Karpas-422 (cell line): Measurements from ENCODE around the gene MED31. TPM values are rescaled to one million over a fixed set of nuclear protein-coding genes. Genes with fewer than 3 reads are reported as not detected.

Source experiments
- DNase-seq: peaks from one replicate; pipeline ENCODE4 v3.0.0-alpha.2; 2015
- H2AFZ ChIP-seq: fragments of 200-600 bp; sonication (generic); 2 replicates; pipeline ENCODE4 v1.6.1; 2014; ENCODE audit warnings: antibody characterized with exemption, low read length, mixed read lengths
- H3K27ac ChIP-seq: fragments of 200-600 bp; sonication (generic); 2 replicates; pipeline ENCODE4 v1.5.1; 2014; ENCODE audit warnings: mild to moderate bottlenecking, low read length, moderate library complexity
- H3K27me3 ChIP-seq: fragments of 200-600 bp; sonication (generic); 2 replicates; pipeline ENCODE4 v1.6.1; 2014; ENCODE audit warnings: low read length, mixed read lengths
- H3K36me3 ChIP-seq: fragments of 200-600 bp; sonication (generic); 2 replicates; pipeline ENCODE4 v1.6.1; 2014; ENCODE audit warnings: low read length, mixed read lengths; ENCODE audit not compliant: insufficient read depth
- H3K4me1 ChIP-seq: fragments of 200-600 bp; sonication (generic); 2 replicates; pipeline ENCODE4 v1.6.1; 2014; ENCODE audit warnings: mild to moderate bottlenecking, low read length, mixed read lengths
- H3K4me2 ChIP-seq: fragments of 200-600 bp; sonication (generic); 2 replicates; pipeline ENCODE4 v1.6.1; 2014; ENCODE audit warnings: low read length, low read depth, mild to moderate bottlenecking; ENCODE audit not compliant: poor library complexity, severe bottlenecking
- H3K4me3 ChIP-seq: fragments of 200-600 bp; sonication (generic); 2 replicates; pipeline ENCODE4 v1.5.1; 2014; ENCODE audit warnings: mild to moderate bottlenecking, antibody characterized with exemption, low read length, mixed read lengths
- H3K79me2 ChIP-seq: fragments of 200-600 bp; sonication (generic); 2 replicates; pipeline ENCODE4 v1.6.1; 2014; ENCODE audit warnings: mild to moderate bottlenecking, low read length, mixed read lengths
- H3K9ac ChIP-seq: fragments of 200-600 bp; sonication (generic); 2 replicates; pipeline ENCODE4 v1.6.0; 2014; ENCODE audit warnings: low read length
- H3K9me2 ChIP-seq: fragments of 200-600 bp; sonication (generic), shearing (Covaris generic); replicated peaks from 2 replicates; pipeline ENCODE4 v1.6.0; 2014; ENCODE audit warnings: mild to moderate bottlenecking, low read length, moderate library complexity; ENCODE audit not compliant: insufficient read depth
- H3K9me3 ChIP-seq: fragments of 300-700, 200-600 bp; sonication (generic); 2 replicates; pipeline ENCODE4 v1.6.1; 2014; ENCODE audit warnings: low read length, mixed read lengths
- H4K20me1 ChIP-seq: fragments of 200-600 bp; sonication (generic); 2 replicates; pipeline ENCODE4 v1.6.1; 2014; ENCODE audit warnings: mild to moderate bottlenecking, antibody characterized with exemption, low read length, low read depth; ENCODE audit not compliant: insufficient read depth
- total RNA-seq: library from RNA; depleted of rRNA; stranded (reverse); fragments of >200 nt; shearing (Covaris generic); gene quantifications from 2 replicates; pipeline ENCODE4 v1.2.3, GENCODE V29; 2014; ENCODE audit warnings: low replicate concordance

MED31 gene
- total RNA-seq, 1 experiment from 2014 or later: 45.3 TPM

DNA sequence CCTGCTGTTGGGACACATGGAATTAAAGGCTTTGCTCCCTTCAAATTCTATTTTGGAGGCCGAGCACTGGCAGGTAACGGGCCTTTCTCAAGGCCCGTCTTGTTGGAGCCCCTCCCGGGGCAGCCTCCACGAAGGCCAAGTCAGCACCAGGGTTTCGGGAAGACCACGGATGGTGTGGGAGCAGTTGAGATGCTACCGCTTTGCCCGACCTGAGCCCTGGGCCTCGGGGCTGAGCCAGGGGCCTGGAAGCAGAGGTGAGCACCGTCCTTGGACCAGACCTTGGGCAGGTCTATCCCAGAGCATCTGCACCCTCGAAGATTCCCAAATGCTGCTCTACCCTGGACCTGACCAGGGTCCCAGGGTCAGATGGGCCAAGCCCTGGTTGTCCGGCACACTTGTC is 23.2 kb upstream of the MED31 start:
- no peak for DNase-seq
- Histone ChIP-seq H2AFZ (no peak overlapping the region), H3K4me2 (no peak overlapping the region), H3K9me3 (no peaks in the 10 kb centered on the region), H3K36me3 (no peaks in the 10 kb centered on the region), H3K27me3 (no peaks in the 10 kb centered on the region), H3K9me2 (no peaks in the 10 kb centered on the region), H3K79me2 (no peaks in the 10 kb centered on the region), H4K20me1 (peaks cover 14% of the 10 kb centered on the region; the same call in 1 of the 2 replicates), H3K27ac (no peak overlapping the region), H3K4me1 (peaks cover 4% of the 10 kb centered on the region; the same call in 1 of the 2 replicates), H3K4me3 (no peak overlapping the region), H3K9ac (no peak overlapping the region)

DNA sequence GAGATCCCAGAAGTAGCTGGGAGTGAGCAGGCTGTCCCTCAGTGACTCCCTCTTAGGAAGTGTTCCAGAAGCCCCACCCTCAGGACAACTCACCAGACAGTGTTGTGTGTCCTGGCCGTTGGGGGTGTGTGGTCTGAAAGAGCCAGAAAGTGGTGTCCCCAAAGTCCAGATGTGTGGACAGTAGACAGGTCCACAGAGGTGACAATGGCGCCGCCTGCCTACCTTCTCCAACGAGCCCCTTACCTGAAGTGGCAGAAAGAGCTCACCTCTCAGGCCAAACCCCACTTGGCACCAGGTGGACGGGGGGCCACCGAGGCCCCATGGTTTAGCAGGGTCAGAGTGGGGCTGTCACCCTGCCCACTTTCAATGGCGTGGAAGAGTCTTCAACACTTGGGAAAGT is 20.0 kb upstream of the MED31 start:
- no peak overlapping the region for H2AFZ ChIP-seq
- H3K9ac ChIP-seq: no peak overlapping the region
- H4K20me1 ChIP-seq: peaks cover 9% of the 10 kb centered on the region; the same call in 1 of the 2 replicates
- no peaks in the 10 kb centered on the region for H3K27me3 ChIP-seq
- DNase-seq: no peak
- no peak overlapping the region for H3K4me3 ChIP-seq
- no peaks in the 10 kb centered on the region for H3K36me3 ChIP-seq
- H3K79me2 ChIP-seq: no peaks in the 10 kb centered on the region
- H3K9me2 ChIP-seq: no peaks in the 10 kb centered on the region
- no peaks in the 10 kb centered on the region for H3K4me1 ChIP-seq
- H3K9me3 ChIP-seq: no peaks in the 10 kb centered on the region
- H3K27ac ChIP-seq: no peak overlapping the region
- no peak overlapping the region for H3K4me2 ChIP-seq

DNA sequence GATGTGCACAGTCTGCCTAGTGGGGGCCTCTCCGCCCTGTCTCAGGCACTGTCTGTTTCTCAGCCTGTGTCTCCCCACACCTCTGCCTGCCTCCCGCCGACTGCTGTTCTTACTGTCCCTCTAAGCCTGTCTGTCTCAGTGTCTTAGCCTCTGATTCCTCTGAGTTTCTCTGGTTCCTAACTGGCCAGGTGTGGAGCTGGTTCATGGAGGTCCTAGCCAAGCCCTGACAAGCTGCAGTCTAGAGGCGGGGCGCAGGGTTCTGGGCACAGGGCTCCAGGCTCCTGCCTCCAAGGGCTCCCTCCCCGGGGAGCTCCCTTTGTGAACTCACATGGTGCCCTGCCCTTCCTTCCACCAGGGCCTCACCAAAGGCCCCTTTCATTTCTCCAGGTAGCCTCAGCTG is 19.6 kb upstream of the MED31 start:
- no peaks in the 10 kb centered on the region for H3K27me3 ChIP-seq
- H4K20me1 ChIP-seq: peaks cover 5% of the 10 kb centered on the region; the same call in 1 of the 2 replicates
- no peaks in the 10 kb centered on the region for H3K79me2 ChIP-seq
- no peaks in the 10 kb centered on the region for H3K9me3 ChIP-seq
- H3K4me2 ChIP-seq: no peak overlapping the region
- no peak overlapping the region for H3K27ac ChIP-seq
- DNase-seq: no peak
- no peak overlapping the region for H2AFZ ChIP-seq
- H3K9ac ChIP-seq: no peak overlapping the region
- H3K4me1 ChIP-seq: no peaks in the 10 kb centered on the region
- no peak overlapping the region for H3K4me3 ChIP-seq
- H3K9me2 ChIP-seq: no peaks in the 10 kb centered on the region
- H3K36me3 ChIP-seq: no peaks in the 10 kb centered on the region

DNA sequence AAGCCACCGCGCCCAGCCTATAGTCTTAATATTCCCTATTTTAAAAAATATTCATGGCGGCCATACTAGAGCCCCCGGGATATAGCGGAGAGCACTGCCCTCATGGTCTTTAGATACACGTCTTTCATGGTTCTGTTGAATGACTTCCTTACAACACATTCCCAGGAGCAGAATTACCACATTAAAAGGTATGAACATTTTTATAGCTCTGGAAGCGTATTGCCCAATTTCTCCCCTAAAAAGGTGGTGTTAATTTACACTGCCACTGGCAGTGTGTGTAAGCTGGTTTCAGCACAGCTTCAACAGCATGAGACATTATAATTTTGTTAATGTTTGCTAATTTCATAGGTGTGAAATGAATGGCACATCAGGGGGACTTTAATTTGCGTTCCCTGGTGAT is 19.2 kb upstream of the MED31 start:
- H3K27me3 ChIP-seq: no peaks in the 10 kb centered on the region
- H3K4me3 ChIP-seq: no peak overlapping the region
- peaks cover 1% of the 10 kb centered on the region; the same call in 1 of the 2 replicates for H4K20me1 ChIP-seq
- H3K27ac ChIP-seq: no peak overlapping the region
- no peak overlapping the region for H2AFZ ChIP-seq
- no peak for DNase-seq
- H3K79me2 ChIP-seq: no peaks in the 10 kb centered on the region
- no peaks in the 10 kb centered on the region for H3K9me3 ChIP-seq
- no peak overlapping the region for H3K9ac ChIP-seq
- H3K4me2 ChIP-seq: no peak overlapping the region
- H3K9me2 ChIP-seq: no peaks in the 10 kb centered on the region
- H3K4me1 ChIP-seq: no peaks in the 10 kb centered on the region
- no peaks in the 10 kb centered on the region for H3K36me3 ChIP-seq

DNA sequence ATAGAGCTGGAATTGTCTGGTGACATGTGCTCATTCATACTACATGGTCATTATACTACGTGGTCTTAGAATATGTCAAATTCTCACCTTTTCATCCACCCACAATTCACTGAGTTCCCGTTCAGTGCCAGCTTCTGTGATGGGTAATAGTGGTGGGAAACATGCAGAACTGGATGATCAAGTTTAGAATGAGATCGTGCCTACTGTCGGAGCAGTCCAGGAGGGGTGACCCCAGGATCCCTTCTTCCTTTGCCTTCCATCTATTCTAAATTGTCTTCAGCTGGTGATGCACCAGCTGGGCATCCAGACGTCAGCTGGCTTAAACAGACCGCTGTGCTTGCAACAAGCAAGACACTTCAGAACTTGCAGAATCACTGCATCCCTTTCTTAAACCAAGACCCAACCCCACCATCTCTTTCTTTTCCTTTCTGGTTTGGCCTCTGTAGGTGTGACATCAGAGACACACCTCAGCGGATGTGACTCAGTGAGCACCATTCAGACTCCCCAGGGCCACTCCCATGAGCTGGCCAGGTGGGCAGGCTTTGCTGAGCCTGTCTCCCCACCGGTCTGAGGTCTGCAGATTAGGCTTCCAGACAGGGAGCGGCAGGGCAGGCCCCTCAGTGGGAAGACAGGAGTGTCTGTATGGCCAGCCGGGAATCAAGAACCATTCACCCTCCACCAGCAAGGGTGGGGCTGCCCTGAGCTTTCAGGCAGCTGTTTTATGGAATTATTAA is 18.2 kb upstream of the MED31 start:
- H3K36me3 ChIP-seq: no peaks in the 10 kb centered on the region

DNA sequence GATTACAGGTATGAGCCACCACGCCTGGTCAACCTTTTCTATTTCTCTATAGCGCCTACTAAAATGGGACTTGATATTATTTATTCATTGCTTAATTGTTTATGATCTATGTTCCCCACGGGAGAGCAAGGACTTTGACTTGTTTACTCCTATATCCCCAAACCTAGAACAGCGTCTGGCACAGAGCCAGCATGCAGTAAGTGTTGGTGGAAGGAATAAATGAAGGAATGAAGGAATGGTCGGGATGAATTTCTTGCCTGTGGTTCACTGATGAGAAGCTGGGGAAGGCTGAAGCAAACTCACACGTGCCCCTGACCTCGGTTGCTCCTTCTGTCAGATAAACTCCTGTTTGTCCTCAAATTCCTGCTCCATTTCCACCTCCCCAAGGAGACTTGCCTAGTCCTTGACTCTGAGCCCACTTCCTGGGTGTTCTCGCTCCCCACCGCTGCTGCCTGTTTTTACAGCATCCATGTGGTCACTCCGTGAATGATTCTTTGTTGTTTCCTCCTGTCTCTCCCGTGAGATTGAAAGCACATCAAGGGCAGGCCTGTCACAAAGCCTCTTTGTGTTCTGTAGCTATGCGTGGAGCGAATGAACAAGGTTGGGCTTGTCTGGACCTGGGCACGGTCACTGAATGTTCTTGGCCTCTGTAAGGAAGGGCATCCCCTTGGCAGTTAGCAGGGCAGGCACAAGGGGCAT is 17.5 kb upstream of the MED31 start:
- H3K9me3 ChIP-seq: no peaks in the 10 kb centered on the region
- H3K4me1 ChIP-seq: peaks cover 6% of the 10 kb centered on the region; the same call in 1 of the 2 replicates
- no peak overlapping the region for H2AFZ ChIP-seq
- H3K27me3 ChIP-seq: no peaks in the 10 kb centered on the region
- peaks cover 4% of the 10 kb centered on the region; the same call in 1 of the 2 replicates for H3K36me3 ChIP-seq
- H3K4me2 ChIP-seq: no peak overlapping the region
- no peak overlapping the region for H3K9ac ChIP-seq
- H3K27ac ChIP-seq: no peak overlapping the region
- H4K20me1 ChIP-seq: no peaks in the 10 kb centered on the region
- no peaks in the 10 kb centered on the region for H3K9me2 ChIP-seq
- DNase-seq: no peak
- H3K4me3 ChIP-seq: no peak overlapping the region
- peaks cover 7% of the 10 kb centered on the region; the same call in 1 of the 2 replicates for H3K79me2 ChIP-seq

More for the DNA sequence above, 18.2 kb upstream of the MED31 start:
- Histone ChIP-seq H3K27me3 (no peaks in the 10 kb centered on the region), H3K4me2 (no peak overlapping the region), H3K79me2 (0 out of 2 replicates have a peak, but pooled peaks cover 3% of the 10 kb centered on the region), H3K9me2 (no peaks in the 10 kb centered on the region), H4K20me1 (no peaks in the 10 kb centered on the region), H2AFZ (no peak overlapping the region), H3K4me1 (0 out of 2 replicates have a peak, but pooled peaks cover 3% of the 10 kb centered on the region), H3K9me3 (no peaks in the 10 kb centered on the region), H3K4me3 (no peak overlapping the region), H3K9ac (no peak overlapping the region), H3K27ac (no peak overlapping the region)
- DNase-seq: no peak

DNA sequence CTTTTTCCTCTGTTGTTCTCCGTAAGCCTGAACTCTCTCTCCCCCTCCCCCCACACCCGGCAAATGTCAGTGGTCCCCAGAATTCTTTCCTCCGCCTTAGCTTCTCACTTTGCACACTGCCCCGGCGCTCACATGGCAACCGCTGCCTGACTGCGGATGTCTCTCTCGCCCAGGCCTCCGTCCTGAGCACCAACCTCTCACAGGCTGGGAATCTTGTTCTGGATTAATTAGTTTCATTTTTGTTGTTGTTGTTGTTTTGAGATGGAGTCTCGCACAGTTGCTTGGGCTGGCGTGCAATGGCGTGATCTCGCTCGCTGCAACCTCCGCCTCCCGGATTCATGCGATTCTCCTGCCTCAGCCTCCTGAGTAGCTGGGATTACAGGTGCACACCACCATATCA is 16.8 kb upstream of the MED31 start:
- Histone ChIP-seq H3K36me3 (peaks cover 8% of the 10 kb centered on the region; the same call in 1 of the 2 replicates), H3K79me2 (peaks cover 10% of the 10 kb centered on the region; the same call in 1 of the 2 replicates), H3K4me2 (no peak overlapping the region), H3K27me3 (no peaks in the 10 kb centered on the region), H3K27ac (no peak overlapping the region), H2AFZ (no peak overlapping the region), H3K9me3 (no peaks in the 10 kb centered on the region), H3K4me3 (no peak overlapping the region), H3K9me2 (no peaks in the 10 kb centered on the region), H4K20me1 (no peaks in the 10 kb centered on the region), H3K9ac (no peak overlapping the region), H3K4me1 (peaks cover 8% of the 10 kb centered on the region; the same call in 1 of the 2 replicates)
- DNase-seq: no peak

DNA sequence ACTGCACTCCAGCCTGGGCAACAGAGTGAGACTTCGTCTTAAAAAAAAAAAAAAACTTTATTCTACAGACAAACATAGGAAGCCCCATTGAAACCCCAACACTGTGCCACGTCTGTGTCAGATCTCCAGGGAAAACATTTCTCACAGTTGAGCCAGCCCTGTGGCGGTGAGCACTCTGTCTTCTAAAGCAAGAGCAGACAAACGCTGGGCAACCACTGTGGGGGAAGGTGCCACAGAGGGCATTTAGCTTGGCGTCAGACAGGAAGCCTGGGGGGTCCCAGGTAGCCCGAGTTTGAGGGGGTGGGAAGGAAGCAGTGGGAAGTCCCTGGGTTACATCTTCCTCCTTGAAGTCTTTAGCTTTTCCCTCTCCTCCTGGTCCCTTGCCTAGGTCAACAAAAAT is 16.1 kb upstream of the MED31 start:
- H3K36me3 ChIP-seq: peaks cover 8% of the 10 kb centered on the region; the same call in 1 of the 2 replicates
- no peak overlapping the region for H3K4me2 ChIP-seq
- no peak overlapping the region for H3K4me3 ChIP-seq
- no peaks in the 10 kb centered on the region for H3K27me3 ChIP-seq
- H3K9ac ChIP-seq: no peak overlapping the region
- no peaks in the 10 kb centered on the region for H3K9me3 ChIP-seq
- peaks cover 15% of the 10 kb centered on the region; the same call in 1 of the 2 replicates for H3K79me2 ChIP-seq
- peaks cover 14% of the 10 kb centered on the region for H3K4me1 ChIP-seq
- DNase-seq: no peak
- H4K20me1 ChIP-seq: no peaks in the 10 kb centered on the region
- no peaks in the 10 kb centered on the region for H3K9me2 ChIP-seq
- H3K27ac ChIP-seq: no peak overlapping the region
- H2AFZ ChIP-seq: no peak overlapping the region
